Activated CD8-positive, alpha-beta T cell treated with anti-CD3 and anti-CD28 coated beads for 36 hours (primary cell): Measurements from ENCODE around the gene THSD7B. TPM values are rescaled to one million over a fixed set of nuclear protein-coding genes. Genes with fewer than 3 reads are reported as not detected.
"Not testable (repeated sequence)": the region's sequence is repeated elsewhere in the genome, so short reads cannot be mapped to it uniquely, and the experiment has no call there.

Experiments used
- ATAC-seq: fragments of 200-7000 bp; cut with Tn5 transposase; one replicate; pipeline ENCODE4 v1.10.0; 2021; ENCODE audit warnings: mild to moderate bottlenecking, moderate library complexity
- CTCF ChIA-PET: fragments of 350-600 bp; sonication (Branson Sonifier 250); formaldehyde crosslinking; loops from one replicate; lab custom pipeline; 2021; ENCODE audit warnings: antibody characterized with exemption; lab: Charles Lee
- POLR2A ChIA-PET: fragments of 350-600 bp; sonication (Branson Sonifier 250); formaldehyde crosslinking; loops from one replicate; lab custom pipeline; 2021; ENCODE audit warnings: antibody characterized with exemption; lab: Charles Lee
- DNase-seq: peaks from one replicate; pipeline ENCODE4 v3.0.0-alpha.2; 2020
- H3K27ac Mint-ChIP-seq: one replicate; pipeline ENCODE4 v1.8.0; 2021; ENCODE audit warnings: mild to moderate bottlenecking, mixed read lengths
- H3K27me3 Mint-ChIP-seq: one replicate; pipeline ENCODE4 v1.8.0; 2021; ENCODE audit warnings: mixed read lengths
- H3K36me3 Mint-ChIP-seq: one replicate; pipeline ENCODE4 v1.8.0; 2021; ENCODE audit warnings: low read depth, mixed read lengths
- H3K4me1 Mint-ChIP-seq: one replicate; pipeline ENCODE4 v1.8.0; 2021; ENCODE audit warnings: low read depth, mixed read lengths
- H3K4me3 Mint-ChIP-seq: one replicate; pipeline ENCODE4 v1.8.0; 2021; ENCODE audit warnings: mild to moderate bottlenecking, moderate library complexity, mixed read lengths
- H3K9me3 Mint-ChIP-seq: one replicate; pipeline ENCODE4 v1.8.0; 2021; ENCODE audit warnings: mixed read lengths
- CTCF ChIP-seq: fragments of 200-600 bp; IDR thresholded peaks from one replicate; pipeline ENCODE4 v1.8.0; 2022; ENCODE audit warnings: antibody characterized with exemption, mild to moderate bottlenecking
- intact Hi-C: fragments of 100-400 bp; cut with micrococcal nuclease; formaldehyde crosslinking; loops from one replicate; pipeline ENCODE4 v1.10.0; 2022
- total RNA-seq, 2 experiments: library from RNA; stranded (reverse); gene quantifications; one replicate each; pipeline ENCODE4 v1.2.3, GENCODE V29; 2021

THSD7B gene
- total RNA-seq, 2 experiments from 2014 or later = not detected

GRCh38 chr2:136966485-136966884, 201.1 kb downstream of the THSD7B start:
- intact Hi-C loops = no loop called here
- ChIA-PET CTCF (interaction anchor here (1.0 kb wide), 1 partner anchor 14 kb away, joined by 4 read pairs; no protein-coding TSS in a partner anchor), POLR2A (no interaction called here)
- no peak for TF ChIP-seq CTCF
- DNase-seq (no peak), ATAC-seq (no peak)
- Mint-ChIP-seq H3K27ac (no peak overlapping the region), H3K27me3 (no peaks in the 10 kb centered on the region), H3K36me3 (no peaks in the 10 kb centered on the region), H3K4me3 (no peak overlapping the region), H3K4me1 (no peaks in the 10 kb centered on the region), H3K9me3 (no peaks in the 10 kb centered on the region)

- TF ChIP-seq CTCF = no peak
- Mint-ChIP-seq H3K27me3 (no peaks in the 10 kb centered on the region), H3K4me1 (no peaks in the 10 kb centered on the region), H3K27ac (no peak overlapping the region), H3K4me3 (no peak overlapping the region), H3K36me3 (no peaks in the 10 kb centered on the region), H3K9me3 (peaks cover 2% of the 10 kb centered on the region)
- POLR2A ChIA-PET = no interaction called here
- DNase-seq (no peak), ATAC-seq (no peak)
- CTCF ChIA-PET = interaction anchor here (0.7 kb wide), 1 partner anchor 14 kb away, joined by 4 read pairs; no protein-coding TSS in a partner anchor
- intact Hi-C loops = no loop called here
Observed at GRCh38 chr2:136980303-136980702, 215.0 kb downstream of the THSD7B start.

GRCh38 chr2:136981689-136982088, 216.3 kb downstream of the THSD7B start:
- H3K36me3 Mint-ChIP-seq, H3K4me3 Mint-ChIP-seq, H3K4me1 Mint-ChIP-seq, H3K27ac Mint-ChIP-seq, H3K9me3 Mint-ChIP-seq, H3K27me3 Mint-ChIP-seq, DNase-seq, intact Hi-C loops, CTCF ChIA-PET, ATAC-seq, POLR2A ChIA-PET: not testable (repeated sequence)

- CTCF ChIA-PET = no interaction called here
- Mint-ChIP-seq H3K9me3 (no peaks in the 10 kb centered on the region), H3K4me1 (no peaks in the 10 kb centered on the region), H3K27me3 (no peaks in the 10 kb centered on the region), H3K4me3 (no peak overlapping the region), H3K27ac (no peak overlapping the region), H3K36me3 (no peaks in the 10 kb centered on the region)
- TF ChIP-seq CTCF = no peak
- DNase-seq (no peak), ATAC-seq (no peak)
- intact Hi-C loops = no loop called here
- POLR2A ChIA-PET = no interaction called here
Observed at GRCh38 chr2:136985044-136985443, 219.7 kb downstream of the THSD7B start.

GRCh38 chr2:136986605-136987221, 221.4 kb downstream of the THSD7B start:
- Mint-ChIP-seq H3K27ac (no peak overlapping the region), H3K4me1 (no peaks in the 10 kb centered on the region), H3K9me3 (no peaks in the 10 kb centered on the region), H3K27me3 (no peaks in the 10 kb centered on the region), H3K4me3 (no peak overlapping the region), H3K36me3 (no peaks in the 10 kb centered on the region)
- no peak for TF ChIP-seq CTCF
- ATAC-seq (no peak), DNase-seq (no peak)
- ChIA-PET CTCF (no interaction called here), POLR2A (no interaction called here)
- intact Hi-C loops = no loop called here
